SK-N-SH (cell line): ENCODE results near the gene MAST1. TPM values are rescaled to one million over a fixed set of nuclear protein-coding genes. Genes with fewer than 3 reads are reported as not detected.
"Not testable (repeated sequence)": the region's sequence is repeated elsewhere in the genome, so short reads cannot be mapped to it uniquely, and the experiment has no call there.

Experiments used
- CTCF ChIA-PET: fragments of 300-600, 350-600 bp; formaldehyde crosslinking; extraction: SDS; loops from one replicate; lab custom pipeline; 2021; lab: Yijun Ruan, JAX
- POLR2A ChIA-PET: fragments of 350-600 bp; sonication (Branson Sonifier 250); formaldehyde crosslinking; extraction: SDS; loops from one replicate; lab custom pipeline; 2020; ENCODE audit warnings: antibody characterized with exemption, inconsistent platforms; lab: Yijun Ruan, JAX
- DNase-seq: peaks from one replicate; pipeline ENCODE4 v3.0.0; 2012
- H2AFZ ChIP-seq: fragments of 200-600 bp; sonication (generic); 2 replicates; pipeline ENCODE4 v1.8.1; 2016; ENCODE audit warnings: antibody characterized with exemption, mild to moderate bottlenecking, low read depth
- H3F3A ChIP-seq: fragments of 200-600 bp; sonication (generic); replicated peaks from 2 replicates; pipeline ENCODE3; 2016; ENCODE audit warnings: antibody characterized with exemption, mild to moderate bottlenecking; ENCODE audit not compliant: insufficient read depth
- H3K27ac ChIP-seq, 2 experiments: fragments of 200-500 bp in 1 of 2; fragments of 200-600 bp in 1 of 2; sonication (Bioruptor generic) in 1 of 2; sonication (generic), shearing (Covaris generic) in 1 of 2; 2 replicates each; pipeline versions ENCODE4 v1.5.1 to v1.6.1; 2014 to 2016; ENCODE audit warnings: low read depth in 2 of 2, inconsistent platforms in 1 of 2, low read length in 1 of 2, mild to moderate bottlenecking in 1 of 2, mixed read lengths in 1 of 2
- H3K27me3 ChIP-seq: fragments of 200-600 bp; sonication (generic), shearing (Covaris generic); 2 replicates; pipeline ENCODE4 v1.6.1; 2016; ENCODE audit warnings: mixed run types; ENCODE audit not compliant: insufficient read depth
- H3K36me3 ChIP-seq, 2 experiments: fragments of 200-500 bp in 1 of 2; fragments of 200-600 bp in 1 of 2; sonication (Bioruptor generic) in 1 of 2; sonication (generic) in 1 of 2; replicated peaks in 1 of 2; 2 replicates each; pipeline versions ENCODE3 to v1.5.1; 2014 to 2016; ENCODE audit warnings: low read length in 1 of 2, mild to moderate bottlenecking in 1 of 2; ENCODE audit not compliant: insufficient read depth in 2 of 2, control insufficient read depth in 1 of 2
- H3K4me1 ChIP-seq, 2 experiments: fragments of 200-500 bp in 1 of 2; fragments of 200-600 bp in 1 of 2; sonication (Bioruptor generic) in 1 of 2; sonication (generic), shearing (Covaris generic) in 1 of 2; 2 replicates each; pipeline versions ENCODE4 v1.5.1 to v1.6.1; 2014 to 2016; ENCODE audit warnings: low read depth in 1 of 2, low read length in 1 of 2, mixed run types in 1 of 2; ENCODE audit not compliant: insufficient read depth in 2 of 2, control insufficient read depth in 1 of 2
- H3K4me2 ChIP-seq: fragments of 200-600 bp; sonication (generic), shearing (Covaris generic); 2 replicates; pipeline ENCODE4 v1.6.1; 2017; ENCODE audit warnings: mixed run types
- H3K4me3 ChIP-seq, 2 experiments: fragments of 200-500 bp in 1 of 2; fragments of 200-600 bp in 1 of 2; sonication (Bioruptor generic) in 1 of 2; sonication (generic), shearing (Covaris generic) in 1 of 2; 2 replicates each; pipeline versions ENCODE4 v1.5.1 to v1.8.1; 2014 to 2016; ENCODE audit warnings: low read depth in 2 of 2, inconsistent platforms in 1 of 2, low read length in 1 of 2, mild to moderate bottlenecking in 1 of 2, mixed read lengths in 1 of 2, moderate library complexity in 1 of 2
- H3K79me2 ChIP-seq: fragments of 200-600 bp; sonication (generic); 2 replicates; pipeline ENCODE4 v1.8.1; 2017; ENCODE audit warnings: mild to moderate bottlenecking; ENCODE audit not compliant: insufficient read depth
- H3K9ac ChIP-seq: fragments of 200-600 bp; sonication (generic); 2 replicates; pipeline ENCODE4 v1.6.1; 2017; ENCODE audit warnings: mixed run types
- H3K9me2 ChIP-seq: fragments of 200-600 bp; sonication (generic); 2 replicates; pipeline ENCODE4 v1.6.1; 2017; ENCODE audit warnings: mixed run types
- H3K9me3 ChIP-seq: fragments of 200-600 bp; sonication (generic); 2 replicates; pipeline ENCODE4 v1.6.1; 2017; ENCODE audit warnings: mixed run types, mild to moderate bottlenecking, moderate library complexity
- H4K20me1 ChIP-seq: fragments of 200-600 bp; sonication (generic); 2 replicates; pipeline ENCODE4 v1.6.1; 2017; ENCODE audit warnings: mild to moderate bottlenecking, mixed run types; ENCODE audit not compliant: insufficient read depth
- ELF1 ChIP-seq: IDR thresholded peaks from 2 replicates; pipeline ENCODE4 v1.4.0; 2012
- GATA2 ChIP-seq: sonication (generic); formaldehyde crosslinking; IDR thresholded peaks from 2 replicates; pipeline ENCODE4 v1.5.0; 2020; ENCODE audit warnings: mild to moderate bottlenecking, missing genetic modification reagents
- IRF3 ChIP-seq: fragments of 150-350 bp; IDR thresholded peaks from 2 replicates; pipeline ENCODE4 v1.6.1; 2016; ENCODE audit warnings: mild to moderate bottlenecking, low read depth, low read length
- JUND ChIP-seq: IDR thresholded peaks from 2 replicates; pipeline ENCODE4 v1.4.0; 2012
- MEF2A ChIP-seq: IDR thresholded peaks from 2 replicates; pipeline ENCODE4 v1.4.0; 2012; ENCODE audit warnings: low read depth, borderline replicate concordance
- NRF1 ChIP-seq: IDR thresholded peaks from 2 replicates; pipeline ENCODE4 v1.6.1; 2012; ENCODE audit warnings: low read depth, mild to moderate bottlenecking, low read length
- RAD21 ChIP-seq: IDR thresholded peaks from 2 replicates; pipeline ENCODE4 v1.6.1; 2012; ENCODE audit warnings: mild to moderate bottlenecking, low read length
- RXRA ChIP-seq: IDR thresholded peaks from 2 replicates; pipeline ENCODE4 v1.4.0; 2012; ENCODE audit warnings: low read depth, mild to moderate bottlenecking, borderline replicate concordance
- SIN3A ChIP-seq: IDR thresholded peaks from 2 replicates; pipeline ENCODE4 v1.6.1; 2012; ENCODE audit warnings: low read depth, mild to moderate bottlenecking, low read length, moderate library complexity, borderline replicate concordance
- USF1 ChIP-seq: IDR thresholded peaks from 2 replicates; pipeline ENCODE4 v1.4.0; 2012; ENCODE audit warnings: low read depth, borderline replicate concordance
- USF2 ChIP-seq: fragments of 150-350 bp; IDR thresholded peaks from 2 replicates; pipeline ENCODE4 v1.6.1; 2017; ENCODE audit warnings: antibody characterized with exemption, low read length, low read depth, borderline replicate concordance
- YY1 ChIP-seq: IDR thresholded peaks from 2 replicates; pipeline ENCODE4 v1.4.0; 2012; ENCODE audit warnings: low read depth, mild to moderate bottlenecking
- WGBS: methylation state at CpG from one replicate; pipeline ENCODE4 v1.1.6; 2017; ENCODE audit warnings: low lambda C conversion rate; 5-methylcytosine and 5-hydroxymethylcytosine counted together
- polyA plus RNA-seq, 3 experiments: library from polyadenylated mRNA; depleted of rRNA; stranded (reverse); fragments of >200 nt; gene quantifications; 2 replicates each; pipeline ENCODE4 v1.2.3, GENCODE V29; 2012

Gene MAST1
- polyA plus RNA-seq, 1 of the 3 experiments (the other 2 are of a cell fraction): 9.7 TPM

GRCh38 chr19:12815088-12815487 lies 23.2 kb upstream of the MAST1 start:
- H2AFZ ChIP-seq: no peak overlapping the region
- H4K20me1 ChIP-seq: no peaks in the 10 kb centered on the region
- no peaks in the 10 kb centered on the region for H3K27me3 ChIP-seq
- no peak overlapping the region for H3K4me2 ChIP-seq
- no peak overlapping the region for H3K4me3 ChIP-seq
- no peak overlapping the region for H3K9ac ChIP-seq
- H3K36me3 ChIP-seq: peaks cover 0 to 6% of the 10 kb centered on the region in 2 experiments
- no peaks in the 10 kb centered on the region for H3K79me2 ChIP-seq
- no peak overlapping the region for H3K27ac ChIP-seq
- DNase-seq: no peak
- TF ChIP-seq RAD21 (no peak), NRF1 (no peak), USF2 (no peak), MEF2A (no peak), YY1 (no peak), JUND (no peak), USF1 (no peak), RXRA (no peak), SIN3A (no peak), GATA2 (no peak), ELF1 (no peak), IRF3 (no peak)
- no peaks in the 10 kb centered on the region for H3K9me3 ChIP-seq
- ChIA-PET CTCF (interaction anchor here (1.1 to 6.7 kb wide), 4 partner anchors 11 to 37 kb away, joined by 3 to 48 read pairs (median 10); no protein-coding TSS in a partner anchor), POLR2A (interaction anchor here (0.5 to 1.9 kb wide), 4 partner anchors 9 to 67 kb away, joined by 3 to 6 read pairs (median 3); partner anchors contain the start of genes DNASE2 and RNASEH2A)
- H3F3A ChIP-seq: no peaks in the 10 kb centered on the region
- no peaks in the 10 kb centered on the region for H3K9me2 ChIP-seq
- H3K4me1 ChIP-seq: no peaks in the 10 kb centered on the region
- 95% methylated on average over 7 of the region's 7 CpGs for WGBS

- DNase-seq, H3K9ac ChIP-seq, H3K9me3 ChIP-seq, H3K9me2 ChIP-seq, H2AFZ ChIP-seq, H3F3A ChIP-seq, H3K4me2 ChIP-seq, H3K79me2 ChIP-seq, H4K20me1 ChIP-seq, H3K27ac ChIP-seq, H3K36me3 ChIP-seq, H3K27me3 ChIP-seq, POLR2A ChIA-PET, H3K4me1 ChIP-seq, H3K4me3 ChIP-seq: not testable (repeated sequence)
- WGBS: 94% methylated on average over 6 of the region's 6 CpGs
- CTCF ChIA-PET: interaction anchor here (2.5 to 6.7 kb wide), 2 partner anchors 9 to 30 kb away, joined by 16 to 48 read pairs; no protein-coding TSS in a partner anchor
Observed at GRCh38 chr19:12817188-12817587, 21.1 kb upstream of the MAST1 start.

- H3K9me2 ChIP-seq, H3K36me3 ChIP-seq, H3K9me3 ChIP-seq, H3K27me3 ChIP-seq, H2AFZ ChIP-seq, H3K4me1 ChIP-seq, H3F3A ChIP-seq, H3K79me2 ChIP-seq, H3K4me3 ChIP-seq, H3K27ac ChIP-seq, DNase-seq, H4K20me1 ChIP-seq, H3K9ac ChIP-seq, H3K4me2 ChIP-seq: not testable (repeated sequence)
- ChIA-PET POLR2A (interaction anchor here (0.9 kb wide), 1 partner anchor 11 kb away, joined by 6 read pairs; the partner anchor contains the start of gene RNASEH2A), CTCF (interaction anchor here (1.0 kb wide), 2 partner anchors 21 to 30 kb away, joined by 4 to 5 read pairs; no protein-coding TSS in a partner anchor)
- WGBS: 94% methylated on average over 9 of the region's 11 CpGs
Observed at GRCh38 chr19:12817810-12818209, 20.5 kb upstream of the MAST1 start.
